GM12878 (cell line): ENCODE results near the gene RBM6. TPM values are rescaled to one million over a fixed set of nuclear protein-coding genes. Genes with fewer than 3 reads are reported as not detected.

Experiments used
- ATAC-seq: fragments of 200-7000 bp; cut with Tn5 transposase; 3 replicates; pipeline ENCODE4 v1.9.1; 2020; ENCODE audit warnings: mild to moderate bottlenecking, moderate library complexity
- BruUV-seq: library from RNA; stranded (reverse); fragments of 400-500 nt; replicated peaks from 2 replicates; lab custom pipeline; 2021; lab: Mats Ljungman, UMichigan
- CTCF ChIA-PET: fragments of 300-600 bp; sonication (Branson Sonifier 250); formaldehyde crosslinking; extraction: SDS; loops from one replicate; lab custom pipeline; 2021; ENCODE audit warnings: inconsistent platforms; lab: Yijun Ruan, JAX
- POLR2A ChIA-PET: fragments of 350-600 bp; formaldehyde crosslinking; extraction: SDS; loops from one replicate; lab custom pipeline; 2021; ENCODE audit warnings: inconsistent platforms; lab: Charles Lee
- RAD21 ChIA-PET: fragments of 300-600 bp; sonication (Branson Sonifier 250); formaldehyde crosslinking; loops from one replicate; lab custom pipeline; 2023; ENCODE audit warnings: antibody characterized with exemption; ENCODE audit not compliant: unreplicated experiment; lab: Charles Lee
- SMC1A ChIA-PET: fragments of 300-600 bp; sonication (Branson Sonifier 250); formaldehyde crosslinking; loops from one replicate; lab custom pipeline; 2023; ENCODE audit not compliant: unreplicated experiment, uncharacterized antibody; lab: Charles Lee
- DNase-seq: peaks from one replicate; pipeline ENCODE4 v3.0.0-alpha.2; 2011; ENCODE audit warnings: low read depth, low spot score
- FAIRE-seq: peaks from 3 replicates; lab custom pipeline; 2011; peaks lifted over from hg19 to GRCh38; lab: Jason Lieb, UNC
- H2AFZ ChIP-seq: 2 replicates; pipeline ENCODE4 v1.6.0; 2011; ENCODE audit warnings: low read depth, low read length, control low read depth; ENCODE audit not compliant: control insufficient read depth
- H3K27ac ChIP-seq: 2 replicates; pipeline ENCODE4 v1.5.1; 2011; ENCODE audit warnings: control low read depth; ENCODE audit not compliant: control insufficient read depth, insufficient read depth
- H3K27me3 ChIP-seq, 2 experiments: replicated peaks in 1 of 2; 2 replicates each; pipeline versions ENCODE4 v1.6.0 to v1.6.1; 2011; ENCODE audit warnings: low read length in 1 of 2; ENCODE audit not compliant: control insufficient read depth in 2 of 2, insufficient read depth in 2 of 2
- H3K36me3 ChIP-seq, 2 experiments: 2 replicates each; pipeline ENCODE4 v1.5.1; 2011; ENCODE audit warnings: low read length in 1 of 2; ENCODE audit not compliant: control insufficient read depth in 2 of 2, insufficient read depth in 2 of 2
- H3K4me1 ChIP-seq: 2 replicates; pipeline ENCODE4 v1.6.1; 2011; ENCODE audit warnings: mild to moderate bottlenecking, low read length, moderate library complexity, mixed read lengths; ENCODE audit not compliant: control insufficient read depth, insufficient read depth
- H3K4me2 ChIP-seq: 2 replicates; pipeline ENCODE4 v1.6.0; 2011; ENCODE audit warnings: control low read depth; ENCODE audit not compliant: control insufficient read depth, insufficient read depth
- H3K4me3 ChIP-seq: fragments of 200-600 bp; sonication (generic); 2 replicates; pipeline ENCODE4 v1.5.1; 2016
- H3K79me2 ChIP-seq: 2 replicates; pipeline ENCODE4 v1.6.0; 2011; ENCODE audit warnings: low read length; ENCODE audit not compliant: control insufficient read depth, insufficient read depth
- H3K9ac ChIP-seq: 2 replicates; pipeline ENCODE4 v1.8.0; 2011; ENCODE audit warnings: low read length, control low read depth, mixed read lengths; ENCODE audit not compliant: control insufficient read depth, insufficient read depth
- H3K9me3 ChIP-seq: replicated peaks from 3 replicates; pipeline ENCODE4 v1.5.1; 2011; ENCODE audit warnings: mild to moderate bottlenecking, low read length; ENCODE audit not compliant: control insufficient read depth, insufficient read depth
- H4K20me1 ChIP-seq: 2 replicates; pipeline ENCODE4 v1.6.0; 2011; ENCODE audit not compliant: control insufficient read depth, insufficient read depth
- CEBPB ChIP-seq, 2 experiments: fragments of 150-350 bp in 1 of 2; IDR thresholded peaks; 2 replicates each; pipeline ENCODE4 v1.6.1; 2012 to 2014; ENCODE audit warnings: low read depth in 2 of 2, low read length in 2 of 2, borderline replicate concordance in 1 of 2, inconsistent platforms in 1 of 2
- IKZF1 ChIP-seq: fragments of 450-650 bp; conservative IDR thresholded peaks from 2 replicates; pipeline ENCODE4 v1.6.1; 2017; ENCODE audit warnings: antibody characterized with exemption, mild to moderate bottlenecking
- IKZF2 ChIP-seq, 2 experiments: fragments of 450-650 bp; IDR thresholded peaks; 2 replicates each; pipeline ENCODE4 v1.6.1; 2017; ENCODE audit warnings: mild to moderate bottlenecking in 2 of 2, moderate library complexity in 2 of 2
- POLR2AphosphoS2 ChIP-seq: IDR thresholded peaks from 2 replicates; pipeline ENCODE4 v1.6.1; 2011; ENCODE audit warnings: low read depth, mild to moderate bottlenecking, low read length, improper control_type of control experiment, moderate library complexity
- SUPT20H ChIP-seq: IDR thresholded peaks from 2 replicates; pipeline ENCODE4 v1.6.1; 2011; ENCODE audit warnings: low read depth, mild to moderate bottlenecking, low read length, moderate library complexity, borderline replicate concordance; ENCODE audit not compliant: control insufficient read depth
- TCF12 ChIP-seq: IDR thresholded peaks from 2 replicates; pipeline ENCODE4 v1.6.1; 2011; ENCODE audit warnings: low read depth, mild to moderate bottlenecking, low read length
- WRNIP1 ChIP-seq: IDR thresholded peaks from 2 replicates; pipeline ENCODE4 v1.6.1; 2011; ENCODE audit warnings: low read depth, low read length, improper control_type of control experiment, borderline replicate concordance
- ZBED1 ChIP-seq: IDR thresholded peaks from 2 replicates; pipeline ENCODE4 v1.6.1; 2016; ENCODE audit warnings: borderline replicate concordance
- WGBS: methylation state at CpG from one replicate; pipeline ENCODE4 v1.1.6; 2016; ENCODE audit warnings: low lambda C conversion rate; ENCODE audit not compliant: insufficient replicate concordance, insufficient coverage; ENCODE audit errors: missing lambda C conversion rate; 5-methylcytosine and 5-hydroxymethylcytosine counted together
- in situ Hi-C: fragments of 300-500 bp; cut with MboI; formaldehyde crosslinking; loops from 9 replicates; pipeline ENCODE4 v1.14.3; 2018; ENCODE audit warnings: mixed read lengths
- intact Hi-C: fragments of 100-400 bp; cut with micrococcal nuclease; formaldehyde crosslinking; loops from one replicate; pipeline ENCODE4 v1.14.2; 2022; ENCODE audit not compliant: unreplicated experiment
- polyA plus RNA-seq, 11 experiments: library from polyadenylated mRNA; depleted of rRNA in 4 of 11; unstranded in 6 of 11; stranded (reverse) in 5 of 11; fragments of >200 nt; fragmentation: Nextera tagmentation in 4 of 11; fragmentation: Illumina TruSeq in 1 of 11; extraction: Ambion mirVana in 4 of 11; extraction: Trizol in 1 of 11; gene quantifications; 1 replicate in 1 of 11; 2 replicates in 10 of 11; pipeline versions ENCODE4 v1.2.1 to v1.2.3, GENCODE V29; 2011 to 2016; ENCODE audit warnings: inconsistent platforms in 2 of 11, missing spikeins in 2 of 11, low read depth in 1 of 11
- total RNA-seq, 4 experiments: library from RNA; depleted of rRNA in 3 of 4; stranded (reverse); fragments of >200 nt in 3 of 4; fragmentation: Illumina TruSeq in 1 of 4; extraction: Trizol in 1 of 4; gene quantifications; 2 replicates each; pipeline versions ENCODE4 v1.2.1 to v1.2.3, GENCODE V29; 2013 to 2021

Gene RBM6
- total and polyA plus RNA-seq, 10 of the 15 experiments (the other 5 are each of a cell fraction or from before 2014, with no cell fraction given) = 45.3 to 103 (median 81.3) TPM

- ChIA-PET POLR2A (interaction anchor here (1.1 to 1.4 kb wide), 2 partner anchors 8 to 37 kb away, joined by 3 to 4 read pairs; partner anchors contain the start of gene RBM6), CTCF (interaction anchor here (1.8 to 8.4 kb wide), 5 partner anchors 9 to 100 kb away, joined by 6 to 70 read pairs (median 28); partner anchors contain the start of gene INKA1)
- no peak for FAIRE-seq
These were observed 37.2 kb upstream of the RBM6 start for GRCh38 chr3:49902511-49903345.

More at GRCh38 chr3:49902511-49903345, 37.2 kb upstream of the RBM6 start:
- 92% methylated on average over 44 of the region's 44 CpGs for WGBS
- BruUV-seq = no TSS peak
- ChIA-PET RAD21 (interaction anchor here (1.6 to 2.5 kb wide), 2 partner anchors 97 to 100 kb away, joined by 6 to 13 read pairs; partner anchors contain the start of gene INKA1), SMC1A (interaction anchor here (1.1 to 2.6 kb wide), 2 partner anchors 27 to 64 kb away, joined by 3 to 13 read pairs; partner anchors contain the start of gene MON1A)
- peak overlapping the region; percentile 51 for H3K4me2 ChIP-seq
- no peaks in the 10 kb centered on the region for H4K20me1 ChIP-seq
- H3K36me3 ChIP-seq = no peaks in the 10 kb centered on the region
- intact Hi-C loops (no loop called here), in situ Hi-C loops (no loop called here)
- TF ChIP-seq WRNIP1 (no peak), ZBED1 (no peak), IKZF2 (IDR thresholded peaks at IDR 0.05) (no peak), IKZF1 (no peak), POLR2AphosphoS2 (no peak), TCF12 (no peak), SUPT20H (no peak), CEBPB (IDR thresholded peaks at IDR 0.05; ENCODE audit: borderline replicate concordance in 1 of 2, low read depth in 2 of 2, low read length in 2 of 2) (no peak)
- peaks cover 25% of the 10 kb centered on the region for H3K4me1 ChIP-seq
- H3K9ac ChIP-seq = no peak overlapping the region
- ATAC-seq (no peak), DNase-seq (no peak)
- no peaks in the 10 kb centered on the region for H3K9me3 ChIP-seq
- peak overlapping the region; percentile 41; the same call in 1 of the 2 replicates for H2AFZ ChIP-seq
- peak overlapping the region; percentile 46; the same call in 1 of the 2 replicates for H3K27ac ChIP-seq
- no peaks in the 10 kb centered on the region for H3K79me2 ChIP-seq
- no peaks in the 10 kb centered on the region for H3K27me3 ChIP-seq
- no peak overlapping the region for H3K4me3 ChIP-seq
